ENCODE measurements around the gene TMEM154. TPM values are rescaled to one million over a fixed set of nuclear protein-coding genes. Genes with fewer than 3 reads are reported as not detected.
A peak's percentile ranks its signal among the peaks of the same experiment; 100 is the strongest.

TMEM154 gene
- polyA plus RNA-seq, 1 of the 3 experiments (the other 2 are of a cell fraction), result 0.58 TPM

DNA sequence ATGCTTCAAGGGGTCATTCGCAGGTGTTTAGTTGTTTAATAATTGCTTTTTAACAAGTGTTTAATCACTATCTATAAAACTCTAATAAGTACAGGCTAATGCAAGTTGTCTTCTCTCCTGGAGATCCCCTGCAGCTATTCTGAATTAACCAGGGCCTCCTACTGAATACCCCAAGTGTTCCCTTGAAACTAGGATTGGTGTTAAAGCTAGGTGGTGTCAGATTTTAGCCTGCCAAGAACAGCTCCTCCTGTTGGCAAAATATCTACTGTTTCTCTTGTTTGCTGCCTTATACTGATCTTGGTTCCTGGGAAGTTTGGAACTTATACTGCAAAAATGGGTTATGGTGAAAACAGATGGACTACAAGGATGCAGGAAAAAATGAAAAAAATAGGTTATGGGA is 26.1 kb upstream of the TMEM154 start:
- CTCF ChIA-PET, result no interaction called here
- 91% methylated on average over 1 of the region's 1 CpG for WGBS (ENCODE audit: low lambda C conversion rate)

GRCh38 chr4:152704788-152705187 is 25.0 kb upstream of the TMEM154 start:
- Histone ChIP-seq H3K79me2 (ENCODE audit: insufficient read depth) (no peaks in the 10 kb centered on the region), H3K4me2 (no peak overlapping the region), H3K4me3 (ENCODE audit: low read depth in 2 of 2, low read length in 1 of 2) (no peak overlapping the region), H3K36me3 (replicated peaks in 1 of 2; ENCODE audit: control insufficient read depth in 1 of 2, insufficient read depth in 2 of 2, low read length in 1 of 2) (no peaks in the 10 kb centered on the region), H3K9ac (no peak overlapping the region), H3F3A (replicated peaks; ENCODE audit: insufficient read depth) (no peaks in the 10 kb centered on the region), H2AFZ (ENCODE audit: low read depth) (no peak overlapping the region), H3K27me3 (ENCODE audit: insufficient read depth) (no peaks in the 10 kb centered on the region), H3K27ac (ENCODE audit: low read depth in 2 of 2, low read length in 1 of 2) (no peak overlapping the region), H3K9me2 (no peaks in the 10 kb centered on the region), H3K4me1 (ENCODE audit: control insufficient read depth in 1 of 2, insufficient read depth in 2 of 2, low read depth in 1 of 2, low read length in 1 of 2) (peaks cover 0 to 4% of the 10 kb centered on the region in 2 experiments; a peak in 1 of 4 replicates), H3K9me3 (no peaks in the 10 kb centered on the region), H4K20me1 (ENCODE audit: insufficient read depth) (no peaks in the 10 kb centered on the region)
- WGBS (ENCODE audit: low lambda C conversion rate), result 17% methylated on average over 1 of the region's 1 CpG
- DNase-seq, result no peak
- ChIA-PET CTCF (no interaction called here), POLR2A (no interaction called here)
- TF ChIP-seq ELF1 (IDR thresholded peaks at IDR 0.05), result no peak
- TF ChIP-seq TAF1 (IDR thresholded peaks at IDR 0.05; ENCODE audit: borderline replicate concordance, low read depth, low read length), result no peak
- TF ChIP-seq NRF1 (IDR thresholded peaks at IDR 0.05; ENCODE audit: low read depth, low read length), result no peak
- no peak for TF ChIP-seq GATA2 (CRISPR knock-in tag; IDR thresholded peaks at IDR 0.05)
- no peak for TF ChIP-seq RAD21 (IDR thresholded peaks at IDR 0.05; ENCODE audit: low read length)
- TF ChIP-seq, protein P1, sequence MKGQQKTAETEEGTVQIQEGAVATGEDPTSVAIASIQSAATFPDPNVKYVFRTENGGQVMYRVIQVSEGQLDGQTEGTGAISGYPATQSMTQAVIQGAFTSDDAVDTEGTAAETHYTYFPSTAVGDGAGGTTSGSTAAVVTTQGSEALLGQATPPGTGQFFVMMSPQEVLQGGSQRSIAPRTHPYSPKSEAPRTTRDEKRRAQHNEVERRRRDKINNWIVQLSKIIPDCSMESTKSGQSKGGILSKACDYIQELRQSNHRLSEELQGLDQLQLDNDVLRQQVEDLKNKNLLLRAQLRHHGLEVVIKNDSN (IDR thresholded peaks at IDR 0.05; ENCODE audit: borderline replicate concordance, low read depth), result no peak
- TF ChIP-seq, protein P2, sequence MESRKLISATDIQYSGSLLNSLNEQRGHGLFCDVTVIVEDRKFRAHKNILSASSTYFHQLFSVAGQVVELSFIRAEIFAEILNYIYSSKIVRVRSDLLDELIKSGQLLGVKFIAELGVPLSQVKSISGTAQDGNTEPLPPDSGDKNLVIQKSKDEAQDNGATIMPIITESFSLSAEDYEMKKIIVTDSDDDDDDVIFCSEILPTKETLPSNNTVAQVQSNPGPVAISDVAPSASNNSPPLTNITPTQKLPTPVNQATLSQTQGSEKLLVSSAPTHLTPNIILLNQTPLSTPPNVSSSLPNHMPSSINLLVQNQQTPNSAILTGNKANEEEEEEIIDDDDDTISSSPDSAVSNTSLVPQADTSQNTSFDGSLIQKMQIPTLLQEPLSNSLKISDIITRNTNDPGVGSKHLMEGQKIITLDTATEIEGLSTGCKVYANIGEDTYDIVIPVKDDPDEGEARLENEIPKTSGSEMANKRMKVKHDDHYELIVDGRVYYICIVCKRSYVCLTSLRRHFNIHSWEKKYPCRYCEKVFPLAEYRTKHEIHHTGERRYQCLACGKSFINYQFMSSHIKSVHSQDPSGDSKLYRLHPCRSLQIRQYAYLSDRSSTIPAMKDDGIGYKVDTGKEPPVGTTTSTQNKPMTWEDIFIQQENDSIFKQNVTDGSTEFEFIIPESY (IDR thresholded peaks at IDR 0.05; ENCODE audit: borderline replicate concordance, low read depth), result no peak
- TF ChIP-seq RCOR1 (IDR thresholded peaks at IDR 0.05; ENCODE audit: low read length), result no peak
- TF ChIP-seq EZH2phosphoT487 (IDR thresholded peaks at IDR 0.05; ENCODE audit: borderline replicate concordance, low read depth), result no peak
- no peak for TF ChIP-seq CTCF (IDR thresholded peaks at IDR 0.05)
- no peak for TF ChIP-seq JUND (IDR thresholded peaks at IDR 0.05)
- no peak for TF ChIP-seq FOXJ3 (CRISPR knock-in tag; IDR thresholded peaks at IDR 0.05)
- no peak for TF ChIP-seq FOXM1 (IDR thresholded peaks at IDR 0.05; ENCODE audit: low read depth)
- TF ChIP-seq MXI1 (IDR thresholded peaks at IDR 0.05; ENCODE audit: low read depth, low read length), result no peak
- TF ChIP-seq TCF12 (IDR thresholded peaks at IDR 0.05), result no peak
- TF ChIP-seq, protein P3, sequence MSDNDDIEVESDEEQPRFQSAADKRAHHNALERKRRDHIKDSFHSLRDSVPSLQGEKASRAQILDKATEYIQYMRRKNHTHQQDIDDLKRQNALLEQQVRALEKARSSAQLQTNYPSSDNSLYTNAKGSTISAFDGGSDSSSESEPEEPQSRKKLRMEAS (IDR thresholded peaks at IDR 0.05; ENCODE audit: low read depth), result no peak
- no peak for TF ChIP-seq EP300 (IDR thresholded peaks at IDR 0.05; ENCODE audit: borderline replicate concordance in 1 of 2, low read depth in 1 of 2, low read length in 1 of 2)
- no peak for TF ChIP-seq MEF2A (IDR thresholded peaks at IDR 0.05; ENCODE audit: borderline replicate concordance, low read depth)

More for the DNA sequence above, 26.1 kb upstream of the TMEM154 start:
- DNase-seq, result no peak
- Histone ChIP-seq H3K4me1 (ENCODE audit: control insufficient read depth in 1 of 2, insufficient read depth in 2 of 2, low read depth in 1 of 2, low read length in 1 of 2) (no peaks in the 10 kb centered on the region), H3K79me2 (ENCODE audit: insufficient read depth) (no peaks in the 10 kb centered on the region), H3F3A (replicated peaks; ENCODE audit: insufficient read depth) (no peaks in the 10 kb centered on the region), H3K27ac (ENCODE audit: low read depth in 2 of 2, low read length in 1 of 2) (no peak overlapping the region), H3K9ac (no peak overlapping the region), H3K4me3 (ENCODE audit: low read depth in 2 of 2, low read length in 1 of 2) (no peak overlapping the region), H3K36me3 (replicated peaks in 1 of 2; ENCODE audit: control insufficient read depth in 1 of 2, insufficient read depth in 2 of 2, low read length in 1 of 2) (no peaks in the 10 kb centered on the region), H3K9me3 (no peaks in the 10 kb centered on the region), H3K27me3 (ENCODE audit: insufficient read depth) (no peaks in the 10 kb centered on the region), H3K4me2 (no peak overlapping the region), H2AFZ (ENCODE audit: low read depth) (no peak overlapping the region), H3K9me2 (no peaks in the 10 kb centered on the region), H4K20me1 (ENCODE audit: insufficient read depth) (no peaks in the 10 kb centered on the region)
- TF ChIP-seq FOXM1 (IDR thresholded peaks at IDR 0.05; ENCODE audit: low read depth) (no peak), FOXJ3 (CRISPR knock-in tag; IDR thresholded peaks at IDR 0.05) (no peak), CTCF (IDR thresholded peaks at IDR 0.05) (peak; percentile 10; the same call in 1 of the 2 replicates)
- POLR2A ChIA-PET, result no interaction called here
